Liver (tissue), 3 donors: Measurements from ENCODE around the gene PHLDB2.

Source experiments
- CTCF ChIP-seq: fragments of 150-350 bp; IDR thresholded peaks from 2 replicates; pipeline ENCODE4 v1.5.1; 2017; ENCODE audit warnings: improper control_type of control experiment, low read depth, low read length; ENCODE audit not compliant: missing input control
- EGR1 ChIP-seq, 2 donors: IDR thresholded peaks; 2 replicates each; pipeline ENCODE4 v1.6.1; 2016 to 2018; ENCODE audit warnings: antibody characterized with exemption in 2 of 2, low read depth in 2 of 2
- JUND ChIP-seq, 2 donors: IDR thresholded peaks; 2 replicates each; pipeline ENCODE4 v1.6.1; 2016; ENCODE audit warnings: antibody characterized with exemption in 2 of 2
- REST ChIP-seq: IDR thresholded peaks from 2 replicates; pipeline ENCODE4 v1.6.1; 2016; ENCODE audit warnings: antibody characterized with exemption, mild to moderate bottlenecking
- SP1 ChIP-seq: IDR thresholded peaks from 2 replicates; pipeline ENCODE4 v1.6.1; 2018; ENCODE audit warnings: antibody characterized with exemption, mild to moderate bottlenecking
- ZBTB33 ChIP-seq: IDR thresholded peaks from 2 replicates; pipeline ENCODE4 v1.6.1; 2016; ENCODE audit warnings: antibody characterized with exemption
- donor health status: healthy.
- donor health status: healthy.

GRCh38 chr3:111853068-111853467 lies 6.0 kb upstream of the PHLDB2 start:
- TF ChIP-seq CTCF (no peak), JUND (IDR thresholded peaks at IDR 0.05) (no peak), ZBTB33 (no peak), SP1 (no peak), EGR1 (IDR thresholded peaks at IDR 0.05; ENCODE audit: low read depth in 2 of 2) (no peak), REST (no peak)
